NCI-H2171 treated with DMSO at 0.1 percent for 48 hours (cell line): ENCODE data around the gene SLC34A2.
"Not testable (repeated sequence)": the region's sequence is repeated elsewhere in the genome, so short reads cannot be mapped to it uniquely, and the experiment has no call there.

Experiments
- DNase-seq: peaks from one replicate; lab custom pipeline; 2025; lab: John Stamatoyannopoulos, UW

The SLC34A2 gene

GRCh38 chr4:25654971-25655963 lies at the start of gene SLC34A2:
Gene SLC34A2, plus strand, starts transcription at chr4:25655851. Its CDS starts 6,650 bp downstream, at chr4:25662501.
- no peak for DNase-seq

GRCh38 chr4:25608644-25609043 lies 47.0 kb upstream of the SLC34A2 start:
- DNase-seq: no peak

- DNase-seq: no peak
These were observed 45.7 kb upstream of the SLC34A2 start for GRCh38 chr4:25609976-25610375.

GRCh38 chr4:25613613-25614012 lies 42.0 kb upstream of the SLC34A2 start:
- not testable (repeated sequence) for DNase-seq

- DNase-seq: no peak
These were observed 40.8 kb upstream of the SLC34A2 start for GRCh38 chr4:25614807-25615206.

GRCh38 chr4:25621027-25621930 lies 34.4 kb upstream of the SLC34A2 start:
- no peak for DNase-seq

GRCh38 chr4:25624616-25625015 lies 31.0 kb upstream of the SLC34A2 start:
- DNase-seq: no peak

GRCh38 chr4:25628451-25628850 lies 27.2 kb upstream of the SLC34A2 start:
- no peak for DNase-seq

- DNase-seq: no peak
These were observed 23.5 kb upstream of the SLC34A2 start for GRCh38 chr4:25632135-25632534.

- no peak for DNase-seq
These were observed 22.1 kb upstream of the SLC34A2 start for GRCh38 chr4:25633541-25633940.

- DNase-seq: no peak
These were observed 20.1 kb upstream of the SLC34A2 start for GRCh38 chr4:25635501-25635900.

- no peak for DNase-seq
These were observed 17.9 kb upstream of the SLC34A2 start for GRCh38 chr4:25637581-25638220.

GRCh38 chr4:25638221-25638601 lies 17.4 kb upstream of the SLC34A2 start:
- DNase-seq: no peak

GRCh38 chr4:25638806-25639205 lies 16.8 kb upstream of the SLC34A2 start:
- DNase-seq: no peak

GRCh38 chr4:25650311-25650710 lies 5.3 kb upstream of the SLC34A2 start:
- no peak for DNase-seq

GRCh38 chr4:25651682-25652081 lies 4.0 kb upstream of the SLC34A2 start:
- no peak for DNase-seq

GRCh38 chr4:25654031-25654970 lies 1.4 kb upstream of the SLC34A2 start:
- no peak for DNase-seq

- DNase-seq: no peak
These were observed 380 bp downstream of the SLC34A2 start for GRCh38 chr4:25656031-25656430.

- DNase-seq: no peak
These were observed 2.7 kb downstream of the SLC34A2 start for GRCh38 chr4:25658357-25658771.

GRCh38 chr4:25658777-25659176 lies 3.1 kb downstream of the SLC34A2 start:
- DNase-seq: no peak

- not testable (repeated sequence) for DNase-seq
These were observed 5.8 kb downstream of the SLC34A2 start for GRCh38 chr4:25661441-25661840.
